Measurements from ENCODE around the gene PKM.

Gene PKM

GRCh38 chr15:72236381-72237003 is 5.5 kb upstream of the PKM start:
- in situ Hi-C loops (cut with MboI; ENCODE audit: low sequenced_read_pairs), result no loop called here

GRCh38 chr15:72235298-72235697 is 4.3 kb upstream of the PKM start:
- in situ Hi-C loops (cut with MboI; ENCODE audit: low sequenced_read_pairs), result no loop called here

GRCh38 chr15:72233769-72234168 is 2.8 kb upstream of the PKM start:
- in situ Hi-C loops (cut with MboI; ENCODE audit: low sequenced_read_pairs), result no loop called here

GRCh38 chr15:72231833-72232478 is 966 bp upstream of the PKM start:
- in situ Hi-C loops (cut with MboI; ENCODE audit: low sequenced_read_pairs), result no loop called here

GRCh38 chr15:72230197-72231065 is 559 bp downstream of the PKM start:
- in situ Hi-C loops (cut with MboI; ENCODE audit: low sequenced_read_pairs), result no loop called here

GRCh38 chr15:72229947-72230196 is 1.1 kb downstream of the PKM start:
- in situ Hi-C loops (cut with MboI; ENCODE audit: low sequenced_read_pairs), result loop anchor here (10.0 kb wide), 1 partner anchor 55 kb away; no protein-coding TSS in a partner anchor

GRCh38 chr15:72229076-72229946 is 1.7 kb downstream of the PKM start:
- in situ Hi-C loops (cut with MboI; ENCODE audit: low sequenced_read_pairs), result loop anchor here (10.0 kb wide), 1 partner anchor 55 kb away; no protein-coding TSS in a partner anchor

- in situ Hi-C loops (cut with MboI; ENCODE audit: low sequenced_read_pairs), result loop anchor here (10.0 kb wide), 1 partner anchor 57 kb away; no protein-coding TSS in a partner anchor
Observed at GRCh38 chr15:72227720-72228119, 3.3 kb downstream of the PKM start.

GRCh38 chr15:72227192-72227586 is 3.8 kb downstream of the PKM start:
- in situ Hi-C loops (cut with MboI; ENCODE audit: low sequenced_read_pairs), result loop anchor here (10.0 kb wide), 1 partner anchor 58 kb away; no protein-coding TSS in a partner anchor

GRCh38 chr15:72223278-72223677 is 7.7 kb downstream of the PKM start:
- in situ Hi-C loops (cut with MboI; ENCODE audit: low sequenced_read_pairs), result loop anchor here (10.0 kb wide), 1 partner anchor 62 kb away; no protein-coding TSS in a partner anchor

- in situ Hi-C loops (cut with MboI; ENCODE audit: low sequenced_read_pairs), result loop anchor here (10.0 kb wide), 1 partner anchor 62 kb away; no protein-coding TSS in a partner anchor
Observed at GRCh38 chr15:72222393-72222792, 8.6 kb downstream of the PKM start.

- in situ Hi-C loops (cut with MboI; ENCODE audit: low sequenced_read_pairs), result loop anchor here (10.0 kb wide), 1 partner anchor 64 kb away; no protein-coding TSS in a partner anchor
Observed at GRCh38 chr15:72220687-72221086, 10.3 kb downstream of the PKM start.

- in situ Hi-C loops (cut with MboI; ENCODE audit: low sequenced_read_pairs), result no loop called here
Observed at GRCh38 chr15:72217216-72217615, 13.8 kb downstream of the PKM start.

GRCh38 chr15:72216079-72216478 is 14.9 kb downstream of the PKM start:
- in situ Hi-C loops (cut with MboI; ENCODE audit: low sequenced_read_pairs), result no loop called here

- in situ Hi-C loops (cut with MboI; ENCODE audit: low sequenced_read_pairs), result no loop called here
Observed at GRCh38 chr15:72207558-72208085, 23.4 kb downstream of the PKM start.

- in situ Hi-C loops (cut with MboI; ENCODE audit: low sequenced_read_pairs), result no loop called here
Observed at GRCh38 chr15:72206677-72207000, 24.4 kb downstream of the PKM start.

- in situ Hi-C loops (cut with MboI; ENCODE audit: low sequenced_read_pairs), result no loop called here
Observed at GRCh38 chr15:72205896-72206676, 24.9 kb downstream of the PKM start.

- in situ Hi-C loops (cut with MboI; ENCODE audit: low sequenced_read_pairs), result no loop called here
Observed at GRCh38 chr15:72205273-72205672, 25.7 kb downstream of the PKM start.

GRCh38 chr15:72203507-72203837 is 27.5 kb downstream of the PKM start:
- in situ Hi-C loops (cut with MboI; ENCODE audit: low sequenced_read_pairs), result no loop called here

Data from HL-60/S4 treated with retinoic acid at 250 ng/mL for 4 days and 3 days (cell line).